K562 (cell line): Measurements from ENCODE around the gene S100A8. TPM values are rescaled to one million over a fixed set of nuclear protein-coding genes. Genes with fewer than 3 reads are reported as not detected.

ENCODE experiments used
- CREB5 ChIP-seq: fragments of 250-450 bp; sonication (Bioruptor Pico); IDR thresholded peaks from 2 replicates; pipeline ENCODE4 v1.5.0; 2020; ENCODE audit warnings: mild to moderate bottlenecking
- ELK1 ChIP-seq: sonication (generic); formaldehyde crosslinking; IDR thresholded peaks from 2 replicates; pipeline ENCODE4 v1.8.1; 2022; ENCODE audit warnings: missing genetic modification reagents
- ETS1 ChIP-seq: conservative IDR thresholded peaks from 2 replicates; pipeline ENCODE4 v1.6.1; 2011; ENCODE audit warnings: low read depth, mild to moderate bottlenecking, low read length; ENCODE audit not compliant: control insufficient read depth
- HEY1 ChIP-seq: fragments of 250-450 bp; sonication (Bioruptor Pico); IDR thresholded peaks from 2 replicates; pipeline ENCODE4 v1.5.0; 2020; ENCODE audit warnings: mild to moderate bottlenecking, moderate library complexity, borderline replicate concordance
- ILF3 ChIP-seq: fragments of 450-650 bp; IDR thresholded peaks from 2 replicates; pipeline ENCODE4 v1.6.1; 2018; ENCODE audit warnings: antibody characterized with exemption, mild to moderate bottlenecking, moderate library complexity, borderline replicate concordance
- JUNB ChIP-seq: fragments of 450-650 bp; formaldehyde crosslinking; conservative IDR thresholded peaks from 2 replicates; pipeline ENCODE4 v1.4.0; 2020; ENCODE audit warnings: mild to moderate bottlenecking
- JUND ChIP-seq, 2 experiments: IDR thresholded peaks; 2 replicates in 1 of 2; 3 replicates in 1 of 2; pipeline ENCODE4 v1.6.1; 2011; ENCODE audit warnings: borderline replicate concordance in 2 of 2, low read depth in 2 of 2, low read length in 2 of 2, improper control_type of control experiment in 1 of 2, missing biosample characterization in 1 of 2, missing genetic modification characterization in 1 of 2, missing genetic modification reagents in 1 of 2
- KHSRP ChIP-seq: fragments of 450-650 bp; IDR thresholded peaks from 2 replicates; pipeline ENCODE4 v1.6.1; 2017
- NR1H2 ChIP-seq: sonication (generic); formaldehyde crosslinking; IDR thresholded peaks from 2 replicates; pipeline ENCODE4 v1.4.0; 2020; ENCODE audit warnings: mild to moderate bottlenecking, missing genetic modification reagents
- POLR2B ChIP-seq: fragments of 450-650 bp; IDR thresholded peaks from 2 replicates; pipeline ENCODE4 v1.6.1; 2018; ENCODE audit warnings: low read depth; ENCODE audit not compliant: partially characterized antibody
- POLR3A ChIP-seq: IDR thresholded peaks from 2 replicates; pipeline ENCODE4 v1.6.1; 2011; ENCODE audit warnings: borderline replicate concordance, mild to moderate bottlenecking, moderate library complexity; ENCODE audit not compliant: insufficient read length, insufficient read depth; ENCODE audit errors: extremely low read depth
- PRDM10 ChIP-seq: fragments of 450-650 bp; IDR thresholded peaks from 2 replicates; pipeline ENCODE4 v1.6.1; 2018; ENCODE audit not compliant: partially characterized antibody
- SMARCA5 ChIP-seq: fragments of 450-650 bp; IDR thresholded peaks from 2 replicates; pipeline ENCODE4 v1.6.1; 2016
- TEAD2 ChIP-seq: fragments of 450-650 bp; IDR thresholded peaks from 2 replicates; pipeline ENCODE4 v1.6.1; 2016; ENCODE audit warnings: missing genetic modification characterization, control low read depth, missing compliant biosample characterization
- U2AF1 ChIP-seq: fragments of 200-400 bp; formaldehyde crosslinking; optimal IDR thresholded peaks from 2 replicates; pipeline ENCODE3; 2017; ENCODE audit warnings: mild to moderate bottlenecking, low read depth, low read length, moderate library complexity
- ZBTB8A ChIP-seq: fragments of 450-650 bp; IDR thresholded peaks from 2 replicates; pipeline ENCODE4 v1.6.1; 2018; ENCODE audit warnings: mild to moderate bottlenecking, moderate library complexity; ENCODE audit not compliant: partially characterized antibody
- ZNF165 ChIP-seq: fragments of 250-450 bp; sonication (Bioruptor Pico); IDR thresholded peaks from 2 replicates; pipeline ENCODE4 v1.4.0; 2020; ENCODE audit warnings: borderline replicate concordance
- ZNF224 ChIP-seq: sonication (generic); formaldehyde crosslinking; IDR thresholded peaks from 2 replicates; pipeline ENCODE4 v1.8.0; 2022; ENCODE audit warnings: mild to moderate bottlenecking, missing genetic modification reagents
- ZNF696 ChIP-seq: fragments of 250-450 bp; sonication (Bioruptor Pico); conservative IDR thresholded peaks from 2 replicates; pipeline ENCODE4 v1.4.0; 2020; ENCODE audit warnings: mild to moderate bottlenecking, moderate library complexity
- polyA plus RNA-seq, 8 experiments: library from polyadenylated mRNA; depleted of rRNA in 4 of 8; stranded (reverse) in 5 of 8; unstranded in 3 of 8; fragments of >200 nt; fragmentation: Nextera tagmentation in 2 of 8; fragmentation: Illumina TruSeq in 1 of 8; extraction: Ambion mirVana in 2 of 8; extraction: Trizol in 1 of 8; gene quantifications; 2 replicates each; pipeline versions ENCODE4 v1.2.1 to v1.2.3, GENCODE V29; 2011 to 2014; ENCODE audit warnings: inconsistent platforms in 1 of 8, missing spikeins in 1 of 8
- total RNA-seq, 7 experiments: library from RNA; depleted of rRNA in 6 of 7; stranded (reverse); fragments of >200 nt in 6 of 7; fragmentation: Illumina TruSeq in 2 of 7; extraction: Trizol in 2 of 7; gene quantifications; 2 replicates each; pipeline versions ENCODE4 v1.2.1 to v1.2.3, GENCODE V29; 2011 to 2021; ENCODE audit warnings: low replicate concordance in 1 of 7

S100A8 gene
- total and polyA plus RNA-seq, 9 of the 15 experiments (the other 6 are each of a cell fraction or from before 2014, with no cell fraction given), result 0.15 to 0.60 TPM; not detected in 7

- no peak for TF ChIP-seq JUNB (CRISPR knock-in tag)
- peak; percentile 66; the same call in 1 of the 2 replicates for TF ChIP-seq SMARCA5
- no peak for TF ChIP-seq ZNF696
- TF ChIP-seq POLR3A, result no peak
- TF ChIP-seq ZBTB8A, result no peak
- TF ChIP-seq ILF3, result no peak; the same call in 1 of the 2 replicates
- peak; percentile 74 for TF ChIP-seq JUND (IDR thresholded peaks at IDR 0.05; ENCODE audit: borderline replicate concordance, low read depth, low read length)
- TF ChIP-seq JUND (tag; IDR thresholded peaks at IDR 0.05; ENCODE audit: borderline replicate concordance, low read depth, low read length), result peak; percentile 79; the same call in 1 of the 3 replicates
- peak; percentile 99 for TF ChIP-seq TEAD2 (tag)
- TF ChIP-seq KHSRP, result peak; percentile 96
- TF ChIP-seq ETS1, result 0 out of 2 replicates have a peak, but pooled peaks have one; percentile 81
- TF ChIP-seq ZNF224 (CRISPR knock-in tag), result no peak
- no peak for TF ChIP-seq ZNF165
- no peak; the same call in 1 of the 2 replicates for TF ChIP-seq NR1H2 (CRISPR knock-in tag)
- no peak for TF ChIP-seq U2AF1
- no peak for TF ChIP-seq ELK1 (CRISPR knock-in tag)
- no peak for TF ChIP-seq PRDM10
- no peak; the same call in 1 of the 2 replicates for TF ChIP-seq CREB5 (CRISPR knock-in tag)
- TF ChIP-seq HEY1 (CRISPR knock-in tag), result peak; percentile 92
- no peak for TF ChIP-seq POLR2B
Observed at GRCh38 chr1:153343811-153344717, 46.8 kb downstream of the S100A8 start (continued).
